B cell (primary cell): ENCODE data around the gene YWHAE. TPM values are rescaled to one million over a fixed set of nuclear protein-coding genes. Genes with fewer than 3 reads are reported as not detected.

ENCODE experiments used
- ATAC-seq: fragments of 200-7000 bp; cut with Tn5 transposase; one replicate; pipeline ENCODE4 v1.10.0; 2021; ENCODE audit warnings: low read depth, mild to moderate bottlenecking, moderate number of reproducible peaks, moderate library complexity
- CTCF ChIA-PET: fragments of 350-600 bp; sonication (Branson Sonifier 250); formaldehyde crosslinking; loops from one replicate; lab custom pipeline; 2021; ENCODE audit warnings: antibody characterized with exemption, inconsistent platforms; lab: Charles Lee
- POLR2A ChIA-PET: fragments of 350-600 bp; sonication (Branson Sonifier 250); formaldehyde crosslinking; loops from one replicate; lab custom pipeline; 2021; ENCODE audit warnings: antibody characterized with exemption; lab: Charles Lee
- DNase-seq: peaks from one replicate; pipeline ENCODE4 v3.0.0; 2013
- H2AFZ ChIP-seq: 2 replicates; pipeline ENCODE4 v1.6.1; 2012; ENCODE audit warnings: mild to moderate bottlenecking, low read depth, low read length; ENCODE audit not compliant: insufficient read depth, poor library complexity, severe bottlenecking
- H3K27ac ChIP-seq, 2 donors: 1 replicate in 1 of 2; 2 replicates in 1 of 2; pipeline ENCODE4 v1.5.1; 2012 to 2013; ENCODE audit warnings: low read length in 2 of 2, mild to moderate bottlenecking in 2 of 2, moderate library complexity in 1 of 2
- H3K27me3 ChIP-seq, 4 experiments: fragments of 200-600 bp in 1 of 4; sonication (generic) in 1 of 4; replicated peaks in 1 of 4; 1 replicate in 2 of 4; 2 replicates in 2 of 4; pipeline versions ENCODE4 v1.6.1 to v1.7.0; 2013 to 2016; ENCODE audit warnings: low read length in 3 of 4, mild to moderate bottlenecking in 2 of 4, mixed read lengths in 1 of 4, moderate library complexity in 1 of 4; ENCODE audit not compliant: insufficient read depth in 4 of 4, control insufficient read depth in 3 of 4; ENCODE audit errors: control extremely low read depth in 1 of 4
- H3K36me3 ChIP-seq, 2 experiments: replicated peaks in 1 of 2; 1 replicate in 1 of 2; 2 replicates in 1 of 2; pipeline versions ENCODE4 v1.6.1 to v1.7.1; 2013; ENCODE audit warnings: low read length in 1 of 2; ENCODE audit not compliant: insufficient read depth in 2 of 2, control insufficient read depth in 1 of 2; ENCODE audit errors: control extremely low read depth in 1 of 2, extremely low read depth in 1 of 2
- H3K4me1 ChIP-seq, 2 donors: fragments of 200-600 bp in 1 of 2; sonication (generic) in 1 of 2; 1 replicate in 1 of 2; 2 replicates in 1 of 2; pipeline versions ENCODE4 v1.5.1 to v1.6.1; 2013 to 2017; ENCODE audit warnings: low read length in 2 of 2; ENCODE audit not compliant: control insufficient read depth in 2 of 2, insufficient read depth in 2 of 2
- H3K4me2 ChIP-seq: replicated peaks from 2 replicates; pipeline ENCODE3; 2012; ENCODE audit warnings: mild to moderate bottlenecking, low read depth, low read length; ENCODE audit not compliant: poor library complexity, severe bottlenecking
- H3K4me3 ChIP-seq, 5 experiments: fragments of 200-600 bp in 1 of 5; sonication (generic) in 1 of 5; 1 replicate in 3 of 5; 2 replicates in 2 of 5; pipeline versions ENCODE4 v1.5.1 to v1.7.0; 2011 to 2016; ENCODE audit warnings: low read length in 4 of 5, mild to moderate bottlenecking in 4 of 5, low read depth in 2 of 5, control low read depth in 1 of 5, moderate library complexity in 1 of 5; ENCODE audit not compliant: insufficient read depth in 1 of 5; ENCODE audit errors: control extremely low read depth in 1 of 5, extremely low read depth in 1 of 5
- H3K79me2 ChIP-seq: fragments of 200-600 bp; sonication (generic); one replicate; pipeline ENCODE4 v1.6.0; 2016; ENCODE audit warnings: low read length; ENCODE audit not compliant: control insufficient read depth, insufficient read depth
- H3K9ac ChIP-seq: fragments of 200-600 bp; sonication (generic); 2 replicates; pipeline ENCODE4 v1.6.1; 2017; ENCODE audit warnings: mild to moderate bottlenecking, low read length, moderate library complexity
- H3K9me3 ChIP-seq, 3 donors: one replicate each; pipeline versions ENCODE4 v1.6.1 to v1.7.1; 2013; ENCODE audit warnings: low read length in 2 of 3; ENCODE audit not compliant: control insufficient read depth in 2 of 3, insufficient read depth in 1 of 3; ENCODE audit errors: control extremely low read depth in 1 of 3
- H4K20me1 ChIP-seq: 2 replicates; pipeline ENCODE4 v1.6.0; 2012; ENCODE audit warnings: mild to moderate bottlenecking, low read length; ENCODE audit not compliant: insufficient read depth, control insufficient read depth, poor library complexity, severe bottlenecking
- H3K27ac Mint-ChIP-seq: one replicate; pipeline ENCODE4 v1.8.0; 2021; ENCODE audit warnings: mixed read lengths
- H3K27me3 Mint-ChIP-seq: one replicate; pipeline ENCODE4 v1.8.0; 2021; ENCODE audit warnings: mixed read lengths
- H3K4me1 Mint-ChIP-seq: one replicate; pipeline ENCODE4 v1.8.0; 2021; ENCODE audit warnings: mixed read lengths
- H3K4me3 Mint-ChIP-seq: one replicate; pipeline ENCODE4 v1.8.0; 2021; ENCODE audit warnings: mixed read lengths
- H3K9me3 Mint-ChIP-seq: one replicate; pipeline ENCODE4 v1.8.0; 2022; ENCODE audit warnings: mixed read lengths; ENCODE audit not compliant: insufficient read depth
- CTCF ChIP-seq: fragments of 200-600 bp; IDR thresholded peaks from one replicate; pipeline ENCODE4 v1.8.0; 2022; ENCODE audit warnings: antibody characterized with exemption, mild to moderate bottlenecking
- EZH2 ChIP-seq: IDR thresholded peaks from 2 replicates; pipeline ENCODE4 v1.6.1; 2012; ENCODE audit warnings: borderline replicate concordance, low read depth, mild to moderate bottlenecking, moderate library complexity, low read length; ENCODE audit not compliant: insufficient read depth, poor library complexity, severe bottlenecking
- WGBS: methylation state at CpG from one replicate; pipeline ENCODE4 v1.1.5; 2013; ENCODE audit warnings: missing lambda C conversion rate; ENCODE audit not compliant: insufficient coverage; 5-methylcytosine and 5-hydroxymethylcytosine counted together
- intact Hi-C: fragments of 100-400 bp; cut with micrococcal nuclease; formaldehyde crosslinking; loops from one replicate; pipeline ENCODE4 v1.10.0; 2022
- polyA plus RNA-seq: library from polyadenylated mRNA; depleted of rRNA; stranded (reverse); fragments of >200 nt; gene quantifications from 2 replicates; pipeline ENCODE4 v1.2.3, GENCODE V29; 2012
- total RNA-seq, 2 donors: library from RNA; stranded (reverse); fragments of 120-200 nt in 1 of 2; gene quantifications; 1 replicate in 1 of 2; 2 replicates in 1 of 2; pipeline versions ENCODE4 v1.2.3 to v1.2.4, GENCODE V29; 2013 to 2022

Gene YWHAE
- total and polyA plus RNA-seq, 2 donors (not counting 1 experiment from before 2014, with no cell fraction given) = 54.3 to 149 TPM

- Histone ChIP-seq H3K36me3 (no peaks in the 10 kb centered on the region), H3K27ac (no peak overlapping the region), H3K79me2 (no peaks in the 10 kb centered on the region), H3K4me2 (no peak overlapping the region), H3K27me3 (peaks cover 0 to 7% (median 1%) of the 10 kb centered on the region in 4 experiments), H3K4me3 (no peak overlapping the region), H3K9me3 (no peaks in the 10 kb centered on the region), H4K20me1 (no peaks in the 10 kb centered on the region), H3K4me1 (no peaks in the 10 kb centered on the region), H3K9ac (no peak overlapping the region), H2AFZ (no peak overlapping the region)
- no peak overlapping the region for H3K27ac Mint-ChIP-seq
- intact Hi-C loops = no loop called here
- ATAC-seq (no peak), DNase-seq (no peak)
- peaks cover 10% of the 10 kb centered on the region for H3K27me3 Mint-ChIP-seq
- H3K4me1 Mint-ChIP-seq = no peaks in the 10 kb centered on the region
- H3K9me3 Mint-ChIP-seq = no peaks in the 10 kb centered on the region
- 90% methylated on average over 24 of the region's 27 CpGs for WGBS
- ChIA-PET POLR2A (no interaction called here), CTCF (no interaction called here)
- TF ChIP-seq CTCF (no peak), EZH2 (no peak)
- H3K4me3 Mint-ChIP-seq = no peak overlapping the region
Measured at GRCh38 chr17:1324201-1324771, 75.7 kb downstream of the YWHAE start.

GRCh38 chr17:1323336-1323735 lies 76.7 kb downstream of the YWHAE start:
- intact Hi-C loops = no loop called here
- ATAC-seq (no peak), DNase-seq (no peak)
- no peaks in the 10 kb centered on the region for H3K9me3 Mint-ChIP-seq
- H3K4me3 Mint-ChIP-seq = no peak overlapping the region
- H3K4me2 ChIP-seq = no peak overlapping the region
- H3K4me1 ChIP-seq = no peaks in the 10 kb centered on the region
- peaks cover 0 to under 1% (median 0%) of the 10 kb centered on the region in 4 experiments for H3K27me3 ChIP-seq
- no peaks in the 10 kb centered on the region for H3K79me2 ChIP-seq
- H3K4me1 Mint-ChIP-seq = no peaks in the 10 kb centered on the region
- H3K9me3 ChIP-seq = no peaks in the 10 kb centered on the region
- no peak overlapping the region for H3K4me3 ChIP-seq
- H3K9ac ChIP-seq = no peak overlapping the region
- H3K27ac ChIP-seq = no peak overlapping the region
- ChIA-PET CTCF (interaction anchor here (1.4 kb wide), 1 partner anchor 8 kb away, joined by 3 read pairs; no protein-coding TSS in a partner anchor), POLR2A (no interaction called here)
- H3K27ac Mint-ChIP-seq = no peak overlapping the region
- H4K20me1 ChIP-seq = no peaks in the 10 kb centered on the region
- peaks cover 10% of the 10 kb centered on the region for H3K27me3 Mint-ChIP-seq
- TF ChIP-seq CTCF (no peak), EZH2 (no peak)
- WGBS = 91% methylated on average over 12 of the region's 19 CpGs
- no peaks in the 10 kb centered on the region for H3K36me3 ChIP-seq
- no peak overlapping the region for H2AFZ ChIP-seq
